HUES6 (cell line): ENCODE results near the gene ATRN.
"Not testable (repeated sequence)": the region's sequence is repeated elsewhere in the genome, so short reads cannot be mapped to it uniquely, and the experiment has no call there.

ENCODE experiments used
- H3K27ac ChIP-seq: 2 replicates; pipeline ENCODE4 v1.7.0; 2013; ENCODE audit warnings: low read depth, mild to moderate bottlenecking, low read length, inconsistent platforms
- H3K27me3 ChIP-seq: 2 replicates; pipeline ENCODE4 v1.6.1; 2013; ENCODE audit warnings: low read length; ENCODE audit not compliant: control insufficient read depth, insufficient read depth
- H3K36me3 ChIP-seq: 2 replicates; pipeline ENCODE4 v1.6.1; 2013; ENCODE audit warnings: low read length; ENCODE audit not compliant: control insufficient read depth, insufficient read depth
- H3K4me1 ChIP-seq: 2 replicates; pipeline ENCODE4 v1.6.1; 2013; ENCODE audit warnings: low read length; ENCODE audit not compliant: control insufficient read depth, insufficient read depth
- H3K4me3 ChIP-seq: 2 replicates; pipeline ENCODE4 v1.5.1; 2013; ENCODE audit warnings: low read depth, low read length
- H3K9ac ChIP-seq: one replicate; pipeline ENCODE4 v1.6.1; 2013; ENCODE audit warnings: mild to moderate bottlenecking, low read length
- H3K9me3 ChIP-seq: 2 replicates; pipeline ENCODE4 v1.6.1; 2013; ENCODE audit warnings: low read depth, low read length; ENCODE audit not compliant: control insufficient read depth, insufficient read depth

The ATRN gene

GRCh38 chr20:3483784-3484183 lies 13.0 kb downstream of the ATRN start:
- H3K4me3 ChIP-seq: no peak overlapping the region
- no peak overlapping the region for H3K27ac ChIP-seq
- H3K9me3 ChIP-seq: peaks cover 9% of the 10 kb centered on the region
- no peaks in the 10 kb centered on the region for H3K36me3 ChIP-seq
- no peak overlapping the region for H3K9ac ChIP-seq
- H3K4me1 ChIP-seq: no peaks in the 10 kb centered on the region
- H3K27me3 ChIP-seq: no peaks in the 10 kb centered on the region

GRCh38 chr20:3485913-3486312 lies 15.1 kb downstream of the ATRN start:
- Histone ChIP-seq H3K4me3 (no peak overlapping the region), H3K4me1 (no peaks in the 10 kb centered on the region), H3K36me3 (no peaks in the 10 kb centered on the region), H3K27me3 (no peaks in the 10 kb centered on the region), H3K27ac (no peak overlapping the region), H3K9me3 (peaks cover 9% of the 10 kb centered on the region), H3K9ac (no peak overlapping the region)

GRCh38 chr20:3486850-3487249 lies 16.0 kb downstream of the ATRN start:
- Histone ChIP-seq H3K36me3 (no peaks in the 10 kb centered on the region), H3K9me3 (peaks cover 9% of the 10 kb centered on the region), H3K4me3 (no peak overlapping the region), H3K27me3 (no peaks in the 10 kb centered on the region), H3K27ac (no peak overlapping the region), H3K9ac (no peak overlapping the region), H3K4me1 (no peaks in the 10 kb centered on the region)

GRCh38 chr20:3492669-3493068 lies 21.9 kb downstream of the ATRN start:
- no peaks in the 10 kb centered on the region for H3K36me3 ChIP-seq

GRCh38 chr20:3494218-3494617 lies 23.4 kb downstream of the ATRN start:
- H3K9ac ChIP-seq: no peak overlapping the region
- no peaks in the 10 kb centered on the region for H3K4me1 ChIP-seq
- no peaks in the 10 kb centered on the region for H3K27me3 ChIP-seq
- H3K27ac ChIP-seq: no peak overlapping the region
- H3K36me3 ChIP-seq: no peaks in the 10 kb centered on the region
- H3K9me3 ChIP-seq: peaks cover 5% of the 10 kb centered on the region; the same call in 1 of the 2 replicates
- H3K4me3 ChIP-seq: no peak overlapping the region

More at GRCh38 chr20:3492669-3493068, 21.9 kb downstream of the ATRN start:
- Histone ChIP-seq H3K9me3 (peaks cover 5% of the 10 kb centered on the region; the same call in 1 of the 2 replicates), H3K4me1 (no peaks in the 10 kb centered on the region), H3K9ac (no peak overlapping the region), H3K27ac (no peak overlapping the region), H3K27me3 (no peaks in the 10 kb centered on the region), H3K4me3 (no peak overlapping the region)

- Histone ChIP-seq H3K27ac (no peak overlapping the region), H3K27me3 (no peaks in the 10 kb centered on the region), H3K9ac (no peak overlapping the region), H3K9me3 (no peaks in the 10 kb centered on the region), H3K4me3 (no peak overlapping the region), H3K36me3 (no peaks in the 10 kb centered on the region), H3K4me1 (no peaks in the 10 kb centered on the region)
Measured at GRCh38 chr20:3502878-3503277, 32.1 kb downstream of the ATRN start.

- Histone ChIP-seq H3K27ac (no peak overlapping the region), H3K9me3 (no peaks in the 10 kb centered on the region), H3K27me3 (no peaks in the 10 kb centered on the region), H3K36me3 (no peaks in the 10 kb centered on the region), H3K4me1 (no peaks in the 10 kb centered on the region), H3K4me3 (no peak overlapping the region), H3K9ac (no peak overlapping the region)
Measured at GRCh38 chr20:3505148-3505547, 34.3 kb downstream of the ATRN start.

GRCh38 chr20:3509064-3509463 lies 38.2 kb downstream of the ATRN start:
- H3K27ac ChIP-seq: no peak overlapping the region
- no peaks in the 10 kb centered on the region for H3K4me1 ChIP-seq
- H3K9me3 ChIP-seq: no peaks in the 10 kb centered on the region
- no peaks in the 10 kb centered on the region for H3K36me3 ChIP-seq
- H3K4me3 ChIP-seq: no peak overlapping the region
- H3K27me3 ChIP-seq: no peaks in the 10 kb centered on the region
- no peak overlapping the region for H3K9ac ChIP-seq

- Histone ChIP-seq H3K9ac (no peak overlapping the region), H3K36me3 (no peaks in the 10 kb centered on the region), H3K4me1 (no peaks in the 10 kb centered on the region), H3K9me3 (no peaks in the 10 kb centered on the region), H3K4me3 (no peak overlapping the region), H3K27me3 (no peaks in the 10 kb centered on the region), H3K27ac (no peak overlapping the region)
Measured at GRCh38 chr20:3510110-3510509, 39.3 kb downstream of the ATRN start.

- not testable (repeated sequence) for H3K4me1 ChIP-seq, H3K27me3 ChIP-seq
Measured at GRCh38 chr20:3512239-3512638, 41.4 kb downstream of the ATRN start.

GRCh38 chr20:3514012-3514642 lies 43.3 kb downstream of the ATRN start:
- no peak overlapping the region for H3K27ac ChIP-seq
- H3K4me3 ChIP-seq: no peak overlapping the region
- no peaks in the 10 kb centered on the region for H3K4me1 ChIP-seq
- no peaks in the 10 kb centered on the region for H3K36me3 ChIP-seq
- no peaks in the 10 kb centered on the region for H3K9me3 ChIP-seq
- H3K9ac ChIP-seq: no peak overlapping the region
- H3K27me3 ChIP-seq: no peaks in the 10 kb centered on the region

More at GRCh38 chr20:3512239-3512638, 41.4 kb downstream of the ATRN start:
- not testable (repeated sequence) for H3K9me3 ChIP-seq, H3K27ac ChIP-seq, H3K4me3 ChIP-seq, H3K9ac ChIP-seq, H3K36me3 ChIP-seq
